GM19463 (cell line): ENCODE results near the gene MGAT5.
A peak's percentile ranks its signal among the peaks of the same experiment; 100 is the strongest.

Experiments
- ATAC-seq: cut with Tn5 transposase; IDR thresholded peaks from one replicate; pipeline ENCODE4 v1.9.1; 2021; ENCODE audit warnings: mild to moderate bottlenecking, moderate library complexity; ENCODE audit not compliant: unreplicated experiment

MGAT5 gene, protein sequence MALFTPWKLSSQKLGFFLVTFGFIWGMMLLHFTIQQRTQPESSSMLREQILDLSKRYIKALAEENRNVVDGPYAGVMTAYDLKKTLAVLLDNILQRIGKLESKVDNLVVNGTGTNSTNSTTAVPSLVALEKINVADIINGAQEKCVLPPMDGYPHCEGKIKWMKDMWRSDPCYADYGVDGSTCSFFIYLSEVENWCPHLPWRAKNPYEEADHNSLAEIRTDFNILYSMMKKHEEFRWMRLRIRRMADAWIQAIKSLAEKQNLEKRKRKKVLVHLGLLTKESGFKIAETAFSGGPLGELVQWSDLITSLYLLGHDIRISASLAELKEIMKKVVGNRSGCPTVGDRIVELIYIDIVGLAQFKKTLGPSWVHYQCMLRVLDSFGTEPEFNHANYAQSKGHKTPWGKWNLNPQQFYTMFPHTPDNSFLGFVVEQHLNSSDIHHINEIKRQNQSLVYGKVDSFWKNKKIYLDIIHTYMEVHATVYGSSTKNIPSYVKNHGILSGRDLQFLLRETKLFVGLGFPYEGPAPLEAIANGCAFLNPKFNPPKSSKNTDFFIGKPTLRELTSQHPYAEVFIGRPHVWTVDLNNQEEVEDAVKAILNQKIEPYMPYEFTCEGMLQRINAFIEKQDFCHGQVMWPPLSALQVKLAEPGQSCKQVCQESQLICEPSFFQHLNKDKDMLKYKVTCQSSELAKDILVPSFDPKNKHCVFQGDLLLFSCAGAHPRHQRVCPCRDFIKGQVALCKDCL

DNA sequence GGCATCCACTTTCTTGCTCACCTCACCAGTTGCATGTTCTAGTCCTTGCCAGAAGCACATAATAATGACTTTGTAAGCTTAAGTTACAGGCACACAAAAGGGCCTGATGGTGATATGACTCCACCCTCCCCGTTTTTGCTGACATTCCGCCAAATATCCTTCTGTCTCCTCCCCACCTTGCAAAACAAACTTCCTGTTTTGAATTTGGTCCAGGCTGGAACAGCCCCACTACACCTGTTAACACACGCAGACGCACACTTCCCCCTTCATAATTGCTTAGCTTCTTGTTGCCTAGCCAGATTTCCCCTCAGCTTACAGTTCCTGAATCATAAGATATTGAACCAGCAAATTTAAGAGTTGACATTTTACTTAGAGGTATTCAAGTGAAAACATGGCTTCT is at the start of gene MGAT5:
Gene MGAT5 (plus strand): TSS at position 269 of the 400 bp plus-strand sequence. CDS start 332 bp downstream, outside the sequence.
- ATAC-seq: peak; percentile 11

DNA sequence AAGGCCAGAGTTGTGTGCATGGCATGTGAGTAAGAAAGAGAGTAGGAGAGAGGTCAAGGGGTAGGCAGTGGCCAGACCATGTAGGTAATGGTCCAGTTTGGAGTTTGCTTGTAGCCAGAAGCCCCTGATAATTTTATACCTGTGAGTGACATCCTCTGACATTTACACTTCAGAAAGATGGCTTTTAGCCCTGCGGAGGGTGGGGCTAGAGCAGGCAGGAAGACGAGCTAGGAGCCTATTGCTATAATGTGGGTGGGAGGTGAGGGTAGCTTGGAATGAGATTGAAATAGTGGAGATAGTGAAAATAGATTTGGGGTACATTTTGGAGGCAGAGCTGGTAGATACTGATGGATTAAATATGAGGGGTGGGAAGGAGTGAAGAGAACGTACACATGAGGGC is 48.8 kb upstream of the MGAT5 start:
- no peak for ATAC-seq

DNA sequence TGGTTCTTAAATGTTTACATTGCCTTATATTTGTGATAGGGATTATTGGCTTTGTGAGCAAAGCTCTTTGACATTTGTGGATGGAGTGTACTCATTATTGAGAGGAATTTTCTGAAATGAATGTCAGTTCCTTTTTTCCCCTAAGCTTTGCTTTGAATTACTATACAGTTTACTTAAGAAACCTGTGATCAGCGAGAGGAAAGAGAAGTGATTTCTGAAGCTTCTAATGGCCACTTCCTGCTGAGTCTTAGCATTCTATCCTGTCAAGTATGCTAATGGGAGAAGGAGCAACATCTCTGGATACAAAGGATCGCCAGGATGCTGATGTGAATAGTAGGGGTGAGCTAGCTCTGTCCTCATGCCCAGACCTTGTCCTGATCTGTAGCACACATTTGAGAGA is 47.8 kb upstream of the MGAT5 start:
- no peak for ATAC-seq

DNA sequence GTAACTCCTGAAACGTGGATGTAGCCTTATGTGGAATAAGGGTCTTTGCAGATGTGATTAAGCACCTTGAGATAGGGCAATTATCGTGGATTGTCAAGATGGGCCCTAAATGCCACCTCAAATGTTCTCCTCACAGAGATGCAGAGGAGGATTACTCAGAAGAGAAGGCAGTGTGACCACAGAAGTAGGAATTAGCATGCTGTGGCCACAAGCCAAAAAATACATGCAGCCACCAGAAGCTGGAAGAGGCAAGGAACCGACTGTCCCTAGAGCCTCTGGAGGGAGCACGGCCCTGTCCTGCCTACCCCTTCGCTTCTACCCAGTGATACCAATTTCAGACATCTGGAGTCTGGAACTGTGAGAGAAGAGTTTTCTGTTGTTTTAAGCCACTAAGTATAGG is 47.3 kb upstream of the MGAT5 start:
- ATAC-seq: no peak

DNA sequence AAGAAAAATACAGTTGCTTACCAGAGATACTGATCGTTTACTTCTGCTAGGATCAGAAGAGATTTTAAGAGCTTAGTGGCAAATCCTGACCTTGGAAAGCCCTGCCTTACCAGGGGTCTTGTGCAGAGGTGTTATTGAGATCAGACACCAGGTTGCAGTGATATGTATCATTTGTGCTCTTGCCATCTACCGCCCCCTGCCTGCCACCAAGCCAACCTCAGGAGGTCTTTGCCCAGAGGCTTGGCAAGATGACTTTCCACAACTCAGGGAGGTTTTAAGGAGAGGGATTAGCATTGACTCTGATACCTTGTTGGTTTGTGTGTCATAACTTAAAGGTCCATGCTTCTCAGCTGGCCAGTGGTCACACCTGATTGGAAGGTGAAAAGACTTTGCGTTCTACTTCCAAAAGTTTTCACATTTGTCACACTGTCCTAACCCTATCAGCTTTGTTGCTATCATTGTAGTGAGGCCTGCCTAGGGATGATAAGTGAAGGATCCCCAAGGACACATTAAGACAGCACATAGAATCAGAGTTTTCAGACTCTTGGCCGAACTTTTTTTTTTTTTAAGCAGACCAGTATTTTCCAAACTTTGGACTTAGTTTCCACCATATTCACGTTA is 46.2 kb upstream of the MGAT5 start:
- peak; percentile 79 for ATAC-seq

DNA sequence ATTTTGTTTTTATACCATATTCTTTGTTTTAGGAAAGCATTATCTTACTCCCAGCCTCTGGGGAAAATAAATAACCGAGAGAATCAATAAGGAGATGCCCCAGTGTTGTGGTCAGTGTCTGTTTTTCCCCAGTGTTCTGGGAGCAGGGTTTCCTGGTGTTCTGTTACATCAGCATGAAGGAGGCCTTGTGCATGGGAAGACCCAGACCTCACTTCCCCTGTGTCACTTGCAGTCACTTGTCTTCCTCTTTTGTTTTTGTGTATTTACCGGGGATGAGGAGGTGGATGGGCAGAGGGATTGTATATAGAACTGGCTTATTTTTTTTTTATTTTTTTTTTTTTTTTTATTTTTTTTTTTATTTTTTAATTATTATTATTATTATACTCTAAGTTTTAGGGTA is 45.0 kb upstream of the MGAT5 start:
- no peak for ATAC-seq

DNA sequence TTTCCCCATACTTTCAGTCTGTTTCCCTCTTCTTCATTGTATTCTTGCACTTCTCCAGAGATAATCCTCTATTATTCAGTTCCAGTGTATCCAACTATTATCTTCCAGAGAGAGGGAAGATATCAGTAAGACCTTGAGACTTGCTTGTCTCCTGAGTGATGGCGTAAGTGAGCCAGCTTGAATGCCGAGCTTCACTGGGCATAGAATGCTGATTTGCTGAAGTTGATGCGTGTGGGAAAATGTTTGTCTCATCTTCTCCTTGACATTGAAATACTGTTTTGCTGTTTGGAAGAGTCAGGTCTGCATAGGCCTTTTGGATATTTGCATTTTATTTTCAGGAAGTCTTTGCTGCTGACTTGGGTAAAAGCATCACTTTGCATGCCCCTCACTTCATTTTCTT is 41.1 kb upstream of the MGAT5 start:
- ATAC-seq: no peak

DNA sequence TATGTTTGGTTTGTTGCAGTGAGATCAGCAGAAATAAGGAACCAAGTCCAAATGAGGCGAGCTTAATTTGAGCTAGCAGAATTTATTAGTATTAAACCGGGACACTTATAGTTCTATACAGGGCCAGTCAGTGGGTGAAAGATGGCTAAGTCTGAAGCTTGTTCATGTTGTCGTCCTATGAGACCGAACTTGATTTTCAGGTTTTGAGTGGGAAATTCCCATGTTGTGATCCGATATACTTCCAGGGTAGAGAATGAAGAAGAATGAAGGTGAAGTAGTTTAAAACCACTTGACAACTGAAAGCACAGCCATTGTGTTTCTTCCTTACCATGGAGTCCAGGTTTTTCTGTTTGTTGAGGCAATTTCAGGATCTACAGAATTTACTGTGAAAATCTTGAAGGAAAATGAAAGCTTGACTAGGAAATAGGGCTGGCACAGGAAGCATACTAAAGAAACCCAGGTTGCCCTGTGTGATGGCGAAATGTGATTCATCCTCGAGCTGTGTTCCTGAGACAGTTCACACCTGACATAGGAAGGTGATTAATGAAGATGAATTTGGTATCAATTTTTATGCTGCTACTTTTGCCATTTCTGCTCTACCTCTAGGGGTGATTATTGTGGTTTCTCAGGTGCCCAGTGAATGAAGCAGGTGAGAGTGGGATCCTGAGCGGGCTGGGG is 37.6 kb upstream of the MGAT5 start:
- no peak for ATAC-seq

DNA sequence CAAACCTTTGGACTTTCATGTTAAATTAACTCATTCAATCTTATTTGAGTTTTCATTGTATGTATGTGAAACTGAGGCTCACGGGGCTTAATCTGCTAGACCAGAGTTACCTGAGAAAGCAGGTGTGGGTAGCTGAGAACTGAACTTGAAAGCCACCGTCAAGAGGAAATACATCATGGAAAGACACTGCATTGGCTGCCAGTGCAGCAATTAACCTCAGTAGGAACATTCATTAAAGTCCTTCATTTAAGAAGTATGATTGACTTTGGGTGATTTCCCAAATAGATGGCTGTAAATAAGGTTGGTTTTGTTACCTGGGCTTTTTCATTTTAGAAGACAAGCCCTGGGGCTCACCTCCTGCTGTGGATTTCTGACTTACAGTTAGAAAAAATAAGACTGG is 36.5 kb upstream of the MGAT5 start:
- no peak for ATAC-seq

DNA sequence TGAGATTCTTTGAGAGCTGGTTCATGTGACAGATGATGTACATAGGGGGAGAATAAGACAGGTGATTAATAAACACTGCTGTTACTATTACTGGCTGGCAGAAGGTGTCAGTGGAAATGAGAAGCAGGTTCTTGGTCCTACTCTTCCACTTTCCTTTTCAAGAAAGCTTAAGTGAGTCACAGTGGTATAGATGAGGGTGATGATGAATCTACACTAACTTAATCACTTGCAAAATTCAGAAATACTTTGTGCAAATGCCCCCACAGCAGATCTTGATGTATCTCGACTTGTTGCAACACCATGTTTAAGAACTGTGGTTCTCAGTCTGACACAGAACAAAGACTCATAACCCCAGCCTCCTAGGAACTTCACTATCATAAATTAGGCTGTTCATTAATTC is 35.9 kb upstream of the MGAT5 start:
- ATAC-seq: peak; percentile 65

DNA sequence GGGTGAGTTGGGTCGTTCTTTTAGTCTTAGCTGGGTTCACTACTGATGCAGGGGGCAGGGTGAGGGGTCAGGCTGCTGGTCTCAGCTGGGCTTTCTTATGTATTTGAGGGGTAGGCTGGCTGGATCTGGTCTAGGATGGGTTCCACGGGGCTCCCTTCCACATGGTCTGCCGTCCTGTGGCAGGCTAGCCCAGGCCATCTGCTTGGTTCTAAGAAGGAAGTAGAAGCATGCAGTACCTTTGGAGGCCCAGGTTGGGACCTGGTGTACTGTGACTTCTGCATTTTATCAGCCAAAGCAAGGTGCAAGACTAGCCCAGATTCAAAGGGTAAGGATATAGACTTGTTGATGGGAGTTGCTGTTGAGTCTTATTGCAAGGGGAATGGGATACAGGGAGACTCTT is 35.5 kb upstream of the MGAT5 start:
- no peak for ATAC-seq

DNA sequence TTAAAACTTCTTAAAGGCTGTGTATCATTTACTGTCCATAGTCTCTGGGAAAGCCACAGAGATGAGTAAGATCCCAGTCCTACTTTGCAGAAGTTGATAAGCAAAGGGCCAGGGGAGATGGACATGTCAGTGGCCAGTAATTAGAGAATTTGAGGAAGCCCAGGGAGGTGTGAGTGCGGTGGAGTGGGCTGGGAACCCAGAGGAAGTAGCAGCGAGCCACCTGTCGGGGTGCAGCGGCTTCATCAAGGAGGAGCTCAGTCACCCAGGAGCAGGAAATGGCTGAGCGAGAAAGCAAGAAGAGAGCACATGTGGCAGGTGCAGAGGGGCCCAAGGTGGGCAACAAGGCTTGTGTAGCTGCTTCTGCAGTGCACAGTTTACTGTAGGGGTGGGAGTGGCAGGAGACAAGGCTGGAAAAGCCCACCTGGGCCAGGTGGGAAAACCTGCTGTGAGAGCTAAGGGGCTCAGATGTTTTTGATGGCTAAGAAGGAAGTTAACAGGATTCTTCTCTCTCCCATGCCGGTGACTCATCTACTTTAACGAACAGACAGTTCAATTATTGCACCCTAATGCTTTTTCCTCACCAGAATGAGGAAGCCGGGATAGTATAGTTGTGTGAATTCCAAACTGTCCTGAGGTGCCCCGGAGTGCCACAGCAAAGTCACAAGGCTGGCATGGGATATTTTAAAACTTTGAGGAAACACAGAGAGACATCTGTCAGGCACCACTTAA is 34.8 kb upstream of the MGAT5 start:
- peak; percentile 62 for ATAC-seq

DNA sequence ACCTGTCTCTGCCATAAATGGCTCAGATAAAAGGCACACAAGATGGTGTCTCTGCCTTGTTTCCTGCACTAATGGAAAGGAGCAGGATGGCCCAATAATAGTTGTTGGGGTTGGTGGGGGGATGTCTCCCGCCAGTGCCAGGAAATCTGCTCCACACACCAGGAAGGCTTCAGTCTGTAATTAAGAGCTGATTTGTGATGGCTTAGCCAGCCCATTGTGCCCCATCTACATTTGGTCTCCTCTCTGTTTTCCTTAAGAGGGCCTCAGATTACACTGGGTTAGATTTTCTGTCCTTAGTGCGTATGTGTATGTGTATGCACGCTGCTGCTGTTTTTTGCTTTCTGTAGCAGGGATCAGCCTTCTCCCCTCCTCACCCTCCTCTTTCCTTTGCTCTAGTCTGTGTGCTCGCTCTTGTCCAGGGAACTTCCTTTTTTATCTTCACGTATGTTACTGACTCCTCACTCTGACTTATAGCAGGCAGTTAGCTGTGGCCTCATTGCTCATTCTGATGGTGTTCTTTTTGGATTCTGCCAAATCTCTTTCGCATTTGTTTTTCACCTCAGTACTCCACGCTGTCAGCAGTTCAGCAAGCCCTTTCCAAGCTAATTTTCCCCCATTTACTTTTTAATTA is 33.4 kb upstream of the MGAT5 start:
- no peak for ATAC-seq

DNA sequence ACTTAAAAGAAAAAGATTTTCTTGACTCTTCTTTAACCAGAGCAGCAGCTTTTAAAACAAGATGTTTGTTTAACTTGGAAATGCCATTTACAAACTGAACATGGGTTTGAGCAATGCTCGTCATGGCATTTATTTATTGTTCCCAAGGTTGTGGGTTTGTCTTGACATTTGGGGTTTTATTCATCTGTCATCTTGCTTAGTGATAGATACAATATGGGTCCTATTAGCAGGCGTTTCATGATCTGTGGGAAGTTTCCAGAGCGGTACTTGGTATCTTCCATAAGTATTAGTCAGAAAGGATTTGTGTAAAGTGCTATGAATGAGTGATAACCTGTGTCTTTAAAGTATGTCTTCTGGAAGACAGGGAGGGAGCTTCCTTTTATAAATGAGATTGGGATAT is 29.9 kb upstream of the MGAT5 start:
- ATAC-seq: no peak

DNA sequence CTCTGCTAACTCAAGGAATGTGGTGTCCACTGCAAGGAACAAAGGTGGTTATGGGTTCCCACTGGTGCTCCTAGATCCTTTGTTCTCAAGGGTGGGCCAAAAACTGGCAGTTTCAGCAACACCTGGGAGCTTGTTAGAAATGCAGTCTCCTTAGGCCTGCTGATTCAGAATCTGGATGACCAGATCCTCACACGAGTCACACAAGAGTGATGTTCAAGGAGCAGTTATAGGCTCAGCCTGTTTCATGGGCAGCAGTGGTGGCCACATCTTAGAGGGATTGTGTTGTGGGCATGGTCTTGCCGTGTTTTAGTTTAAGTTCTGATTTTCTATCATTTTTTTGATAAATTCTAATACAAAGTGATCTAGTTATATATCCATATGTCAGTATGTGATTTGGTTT is 28.7 kb upstream of the MGAT5 start:
- no peak for ATAC-seq

DNA sequence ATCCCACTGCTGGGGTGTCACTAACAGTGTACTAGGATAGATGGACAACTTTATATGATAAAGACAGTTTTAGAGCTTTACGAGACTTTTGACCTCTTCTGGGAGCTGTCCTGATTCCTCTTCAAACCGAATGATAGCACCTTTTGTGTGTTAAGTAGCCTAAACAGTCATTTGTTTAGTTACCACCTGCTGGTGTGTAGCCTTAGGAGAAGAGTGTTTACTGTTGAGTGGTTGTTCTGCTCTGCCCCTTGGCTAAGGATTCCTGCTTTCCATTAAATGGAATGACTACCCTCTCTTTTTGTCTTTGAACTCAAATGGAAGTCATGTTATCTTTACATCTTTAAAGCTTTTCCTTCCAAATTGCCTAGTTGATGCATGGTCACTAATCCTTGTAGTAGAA is 28.0 kb upstream of the MGAT5 start:
- no peak for ATAC-seq

DNA sequence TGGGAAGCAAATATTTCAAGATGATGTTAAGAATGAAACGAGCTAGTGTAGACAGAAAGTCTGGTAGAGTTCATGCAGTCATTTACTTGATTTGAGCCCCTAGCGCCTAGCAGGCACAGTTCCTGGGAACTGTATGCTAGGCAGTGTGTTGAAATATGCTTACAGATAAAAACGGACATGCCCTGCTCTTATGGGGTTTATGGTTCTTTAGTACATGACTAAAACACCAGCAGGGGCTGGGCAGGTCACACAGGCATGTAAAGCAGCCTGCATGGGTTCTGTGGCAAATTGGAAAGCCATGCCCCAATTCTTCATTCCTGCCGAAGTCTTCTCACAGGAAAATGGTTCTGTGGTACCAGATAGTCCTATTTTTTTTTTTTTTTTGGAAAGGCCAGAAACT is 27.3 kb upstream of the MGAT5 start:
- no peak for ATAC-seq

DNA sequence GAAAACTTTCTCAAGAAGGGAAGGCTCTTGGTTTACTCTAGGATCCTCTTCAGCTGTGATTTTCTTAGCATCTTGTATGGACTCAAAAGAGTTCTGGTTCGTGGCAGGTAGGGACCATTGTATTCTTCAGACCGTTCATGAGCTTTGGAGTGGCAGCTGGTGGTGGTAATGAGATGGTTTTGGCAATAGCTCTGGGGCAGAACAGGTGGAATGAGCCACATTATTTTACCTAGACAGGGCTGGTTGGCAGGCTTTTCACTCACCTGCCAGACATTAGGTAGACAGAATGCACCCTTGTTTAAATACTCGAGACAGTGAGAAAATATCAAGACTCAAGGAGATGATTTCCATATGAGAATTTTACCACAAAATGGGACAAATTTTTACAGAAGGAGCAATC is 26.2 kb upstream of the MGAT5 start:
- no peak for ATAC-seq

DNA sequence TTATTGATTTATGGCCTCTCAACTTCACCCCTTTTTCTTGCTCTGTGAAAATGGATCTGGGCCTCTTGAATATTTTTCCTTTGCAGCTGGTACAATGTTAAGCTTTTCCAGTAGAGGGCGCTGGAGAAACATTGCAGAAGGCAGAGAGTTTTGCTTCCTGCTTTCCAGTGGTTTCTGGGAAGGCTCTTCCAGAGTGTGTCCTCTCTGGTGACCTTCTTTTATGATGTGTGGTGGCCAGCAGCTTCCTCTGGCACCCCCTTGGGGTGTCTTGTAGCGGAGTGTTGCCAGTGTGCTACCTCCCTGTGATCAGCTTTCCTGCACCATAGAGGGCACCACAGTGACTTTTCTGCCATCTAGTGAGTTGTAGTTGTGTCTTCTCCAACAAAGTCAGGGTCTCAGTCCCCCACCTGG is 25.4 kb upstream of the MGAT5 start:
- ATAC-seq: no peak

DNA sequence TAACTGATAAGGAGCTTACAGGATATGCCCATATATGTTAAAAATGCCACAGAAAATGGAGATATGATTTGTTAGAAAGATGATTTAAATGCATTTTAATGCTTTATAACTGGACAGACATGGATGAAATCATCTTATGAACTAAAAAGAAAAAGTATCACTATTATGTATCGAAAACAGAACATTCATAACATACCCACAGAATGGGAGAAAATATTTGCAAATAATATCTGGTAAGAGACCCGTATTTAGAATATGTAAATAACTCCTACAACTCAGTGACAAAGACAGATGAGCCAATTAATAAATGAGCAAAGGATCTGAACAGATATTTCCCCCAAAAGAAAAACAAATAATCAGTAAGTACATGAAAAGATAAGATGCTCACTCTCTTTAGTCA is 24.3 kb upstream of the MGAT5 start:
- no peak for ATAC-seq
